GM18907 (cell line): ENCODE measurements around the gene PIGQ.

Source experiments
- ATAC-seq: cut with Tn5 transposase; IDR thresholded peaks from one replicate; pipeline ENCODE4 v1.9.1; 2021; ENCODE audit warnings: mild to moderate bottlenecking, moderate library complexity; ENCODE audit not compliant: unreplicated experiment

Gene PIGQ

GRCh38 chr16:566475-567372 lies 3.0 kb upstream of the PIGQ start, which contains the start of gene NHLRC4:
Gene NHLRC4 (plus strand): TSS chr16:567005. CDS start chr16:568048, 1,043 bp downstream.
- no peak for ATAC-seq

DNA sequence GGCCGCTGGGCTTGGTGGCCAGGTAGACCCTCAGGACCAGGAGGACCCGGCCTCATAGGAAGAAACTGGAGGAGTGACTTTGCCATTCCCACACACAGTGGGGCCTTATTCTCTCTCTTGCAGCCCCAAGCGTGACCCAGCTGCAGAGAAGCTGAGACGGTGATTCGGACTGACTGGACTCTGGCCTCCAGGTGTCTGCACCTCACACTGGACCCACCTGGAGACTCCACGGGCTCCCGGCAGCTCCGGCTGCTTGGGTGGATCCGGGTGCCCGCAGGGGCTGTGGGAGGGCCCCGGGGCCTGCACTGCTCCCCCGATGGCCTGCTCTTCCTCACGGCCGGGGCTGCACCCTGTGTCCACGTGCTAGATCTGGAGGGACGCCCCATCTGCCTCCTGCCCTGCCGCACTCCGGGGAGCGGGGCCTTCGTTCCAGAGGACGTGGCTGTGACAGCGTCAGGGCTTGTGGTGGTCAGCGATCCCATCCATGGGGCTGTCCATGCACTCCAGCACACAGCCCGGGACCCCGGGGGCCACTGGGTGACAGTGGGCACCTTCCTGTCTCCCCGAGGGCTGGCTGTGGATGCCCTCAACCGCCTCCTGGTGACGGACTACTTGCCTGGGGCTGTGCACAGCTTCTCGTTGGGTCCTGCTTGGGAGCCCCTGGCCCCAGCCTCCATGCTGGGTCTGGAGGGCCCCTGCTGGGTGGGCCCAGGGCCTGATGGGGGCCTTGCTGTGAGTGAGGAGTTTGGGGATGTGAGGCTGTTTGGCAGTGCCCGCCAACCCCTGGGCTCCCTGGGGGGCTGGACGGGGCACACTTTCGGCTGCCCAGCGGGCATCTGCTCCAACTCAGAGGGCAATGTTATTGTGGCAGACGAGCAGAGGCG lies 2.2 kb upstream of the PIGQ start:
- ATAC-seq, result no peak

- no peak for ATAC-seq
These were observed 1.1 kb upstream of the PIGQ start for GRCh38 chr16:568401-569258.

DNA sequence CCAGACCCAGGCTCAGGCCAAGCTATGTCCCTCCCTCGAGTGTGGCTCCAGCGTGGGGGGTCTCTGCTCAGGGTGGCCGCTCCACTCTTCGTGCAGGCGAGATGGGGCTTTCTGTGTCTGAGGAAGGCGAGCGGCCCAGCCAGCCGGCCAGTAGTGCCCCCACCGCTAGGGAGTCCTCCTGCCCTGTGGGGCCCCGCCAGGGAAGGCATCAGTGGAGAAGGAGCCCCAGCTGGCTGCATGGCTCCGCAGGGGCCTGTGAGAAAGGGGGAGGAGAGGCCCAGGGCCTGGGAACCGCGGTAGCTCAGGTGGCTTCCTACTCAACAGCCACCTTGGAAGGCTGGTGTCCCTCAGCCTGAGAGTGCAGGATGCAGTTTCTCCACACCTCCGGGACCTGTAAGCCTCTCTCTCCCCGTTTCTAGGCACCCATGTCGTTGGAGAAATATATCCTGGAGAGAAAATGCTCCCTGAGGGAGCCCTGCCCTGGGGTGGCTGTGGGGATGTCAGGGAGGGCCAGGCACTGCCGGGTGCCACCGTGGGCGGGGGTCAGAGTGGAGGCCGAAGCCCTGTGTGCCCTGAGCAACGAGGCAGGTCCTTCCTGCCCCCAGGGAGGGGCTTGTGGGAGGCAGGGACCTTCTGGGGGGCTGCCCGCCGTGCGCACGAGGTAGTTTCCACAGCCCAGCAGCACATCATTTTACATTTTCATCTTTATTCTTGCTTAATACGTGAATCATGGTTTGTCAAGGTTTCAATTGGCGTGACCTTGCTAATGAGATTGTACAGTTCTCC lies 3.3 kb downstream of the PIGQ start:
- ATAC-seq, result no peak

DNA sequence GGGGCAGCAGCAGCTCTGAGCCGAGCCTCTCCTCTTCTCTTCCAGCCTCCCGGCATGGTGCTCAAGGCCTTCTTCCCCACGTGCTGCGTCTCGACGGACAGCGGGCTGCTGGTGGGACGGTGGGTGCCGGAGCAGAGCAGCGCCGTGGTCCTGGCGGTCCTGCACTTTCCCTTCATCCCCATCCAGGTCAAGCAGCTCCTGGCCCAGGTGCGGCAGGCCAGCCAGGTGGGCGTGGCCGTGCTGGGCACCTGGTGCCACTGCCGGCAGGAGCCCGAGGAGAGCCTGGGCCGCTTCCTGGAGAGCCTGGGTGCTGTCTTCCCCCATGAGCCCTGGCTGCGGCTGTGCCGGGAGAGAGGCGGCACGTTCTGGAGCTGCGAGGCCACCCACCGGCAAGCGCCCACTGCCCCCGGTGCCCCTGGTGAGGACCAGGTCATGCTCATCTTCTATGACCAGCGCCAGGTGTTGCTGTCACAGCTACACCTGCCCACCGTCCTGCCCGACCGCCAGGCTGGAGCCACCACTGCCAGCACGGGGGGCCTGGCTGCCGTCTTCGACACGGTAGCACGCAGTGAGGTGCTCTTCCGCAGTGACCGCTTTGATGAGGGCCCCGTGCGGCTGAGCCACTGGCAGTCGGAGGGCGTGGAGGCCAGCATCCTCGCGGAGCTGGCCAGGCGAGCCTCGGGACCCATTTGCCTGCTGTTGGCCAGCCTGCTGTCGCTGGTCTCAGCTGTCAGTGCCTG lies 4.4 kb downstream of the PIGQ start:
- no peak for ATAC-seq

- ATAC-seq, result no peak
These were observed 5.8 kb downstream of the PIGQ start for GRCh38 chr16:575354-576196.

DNA sequence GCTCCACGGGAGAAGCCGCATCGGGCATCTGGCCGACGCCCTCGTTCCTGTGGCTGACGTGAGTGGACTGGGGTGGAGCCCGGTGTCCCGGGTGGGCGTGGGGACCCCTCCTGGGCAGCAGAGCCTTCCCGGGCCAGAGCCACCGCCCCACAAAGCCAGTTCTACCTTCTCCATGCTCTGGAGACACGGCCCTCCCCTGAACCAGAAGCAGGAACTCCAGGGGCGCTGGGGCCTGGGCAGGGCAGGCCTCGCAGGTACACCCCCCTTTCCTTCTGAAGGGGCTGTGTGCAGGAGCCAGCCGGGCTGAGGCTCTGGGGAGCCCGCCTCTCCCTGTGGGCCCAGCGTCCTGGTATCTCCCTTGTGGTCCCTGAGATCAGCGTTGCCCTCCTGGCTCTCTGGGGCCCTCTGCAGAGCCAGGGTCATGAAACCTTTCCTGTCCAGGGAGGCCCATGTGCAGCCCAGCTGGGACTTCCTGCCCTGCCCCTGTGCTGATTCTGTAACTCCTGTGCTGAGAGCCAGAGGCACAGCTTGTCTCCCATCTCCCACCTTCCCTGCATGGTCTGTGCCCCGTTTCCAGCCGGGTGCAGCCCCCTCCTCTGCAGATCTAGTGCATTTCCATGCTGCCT lies 6.5 kb downstream of the PIGQ start:
- ATAC-seq, result no peak

- no peak for ATAC-seq
These were observed 7.0 kb downstream of the PIGQ start for GRCh38 chr16:576823-577201.

DNA sequence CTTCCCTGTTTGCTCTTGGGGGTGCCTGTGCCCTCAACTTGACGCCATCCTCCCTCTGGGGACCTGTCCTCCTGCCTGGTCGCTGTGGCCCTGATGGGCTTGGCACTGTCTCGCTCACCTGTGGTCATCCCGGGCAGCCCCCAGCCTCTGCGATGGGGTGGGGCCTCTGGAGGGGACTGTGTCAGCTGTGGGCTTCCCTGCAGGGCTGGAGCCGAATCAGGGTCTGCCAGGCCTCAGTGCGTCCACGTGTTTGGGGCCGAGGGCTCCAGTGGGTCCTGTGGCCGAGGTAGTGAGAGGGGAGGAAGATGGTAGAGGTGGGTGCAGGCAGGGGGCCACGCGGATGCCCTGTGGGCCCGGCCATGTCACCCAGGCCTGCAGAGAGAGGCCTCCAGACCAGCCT lies 8.0 kb downstream of the PIGQ start:
- no peak for ATAC-seq

- no peak for ATAC-seq
These were observed 8.6 kb downstream of the PIGQ start for GRCh38 chr16:578232-578869.

- ATAC-seq, result no peak
These were observed 9.2 kb downstream of the PIGQ start for GRCh38 chr16:578870-579405.

GRCh38 chr16:580141-580945 lies 10.6 kb downstream of the PIGQ start:
- no peak for ATAC-seq

DNA sequence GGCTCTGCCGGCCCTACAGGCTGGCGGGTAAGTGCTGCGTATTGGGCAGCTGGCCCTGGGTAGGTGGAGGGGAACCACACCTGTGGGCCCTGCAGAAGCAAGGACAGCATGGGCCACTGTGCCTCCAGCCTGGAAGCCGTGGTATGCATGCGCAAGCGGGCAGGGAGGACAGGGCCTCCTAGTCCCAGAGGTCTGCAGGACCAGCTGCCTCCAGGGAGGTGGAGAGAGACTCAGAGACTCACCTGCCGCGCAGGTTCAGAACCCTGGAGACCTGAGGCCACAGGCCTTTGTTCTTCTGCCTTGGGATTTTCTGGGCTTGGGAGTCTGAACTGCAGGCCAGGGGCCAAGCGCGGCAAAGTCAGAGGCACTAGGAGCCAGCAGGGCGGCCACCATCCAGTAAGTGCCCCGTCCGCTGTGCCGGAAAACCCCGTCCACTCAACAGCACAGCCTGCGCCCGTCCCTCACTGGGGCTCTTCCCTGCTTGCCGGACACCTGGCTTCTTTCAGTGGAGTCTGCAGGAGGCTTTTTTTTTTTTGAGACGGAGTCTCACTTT lies 11.3 kb downstream of the PIGQ start:
- no peak for ATAC-seq

DNA sequence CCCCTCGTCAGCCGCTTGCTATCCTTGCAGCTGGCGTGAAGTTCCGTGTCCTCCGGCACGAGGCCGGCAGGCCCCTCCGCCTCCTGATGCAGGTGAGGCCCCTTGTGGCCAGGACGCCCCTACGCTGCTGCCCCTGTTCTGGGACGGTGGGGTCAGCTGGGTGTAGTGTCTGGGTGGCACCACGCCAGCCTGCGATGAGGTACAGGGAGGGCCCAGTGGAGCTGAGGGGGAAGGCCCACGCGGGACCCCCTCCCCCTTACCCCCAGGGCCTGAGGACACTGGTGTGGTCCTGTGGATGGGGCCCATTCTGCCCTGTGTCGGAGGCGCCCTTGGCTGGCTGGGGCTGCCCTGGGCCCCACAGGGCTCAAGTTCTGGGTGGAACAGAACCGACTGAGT lies 12.4 kb downstream of the PIGQ start:
- no peak for ATAC-seq

DNA sequence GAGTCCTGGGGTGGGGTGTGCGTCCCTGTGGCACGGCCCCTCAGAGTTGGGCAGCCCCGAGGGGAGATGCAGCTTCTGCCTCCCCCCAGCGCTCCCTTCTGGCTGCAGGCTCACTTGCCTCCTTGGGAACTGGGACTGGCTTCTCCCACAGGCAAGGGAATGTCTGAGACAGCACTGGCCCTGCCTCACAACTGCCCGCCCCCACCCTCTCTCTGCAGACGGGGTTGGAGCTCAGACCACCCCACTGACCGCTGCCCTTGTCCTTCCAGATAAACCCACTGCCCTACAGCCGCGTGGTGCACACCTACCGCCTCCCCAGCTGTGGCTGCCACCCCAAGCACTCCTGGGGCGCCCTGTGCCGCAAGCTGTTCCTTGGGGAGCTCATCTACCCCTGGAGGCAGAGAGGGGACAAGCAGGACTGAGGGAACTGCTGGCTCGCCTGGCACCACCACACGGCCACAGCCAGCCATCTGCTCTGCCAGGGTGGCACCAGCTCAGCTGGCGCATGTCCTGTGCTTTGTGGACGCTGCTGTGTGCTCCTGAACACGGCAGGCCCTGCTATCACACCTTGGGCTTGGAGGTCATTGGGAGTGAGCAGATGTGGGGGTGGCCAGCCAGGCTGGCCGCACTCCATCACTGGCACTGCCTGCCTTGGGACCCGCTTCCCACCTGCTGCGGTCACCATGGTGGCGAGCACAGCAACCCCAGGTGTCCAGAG lies 13.0 kb downstream of the PIGQ start:
- ATAC-seq, result no peak

DNA sequence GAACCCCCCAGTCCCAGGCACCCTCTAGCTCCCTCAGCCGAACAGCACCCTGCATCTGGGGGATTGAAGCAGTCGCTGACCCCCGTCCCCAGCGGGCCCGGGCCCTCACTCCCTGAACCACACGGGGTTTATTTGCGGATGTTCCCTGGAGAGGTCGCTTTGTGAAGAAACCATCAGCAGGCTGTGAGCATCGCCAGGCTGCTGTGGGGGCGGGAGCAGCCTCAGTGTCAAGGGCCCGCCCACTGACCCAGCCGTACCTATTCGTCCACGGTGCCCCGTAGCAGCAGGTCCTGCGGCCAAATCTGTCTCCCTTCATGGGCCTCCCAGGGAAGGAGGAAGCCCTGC lies 13.7 kb downstream of the PIGQ start:
- ATAC-seq, result no peak
